Activated T-cell treated with anti-CD3 and anti-CD28 coated beads, Interleukin-2, amount 50 U/mL, for 24 hours (primary cell): ENCODE measurements around the gene SNAP25.

ENCODE experiments used
- DNase-seq: peaks from one replicate; pipeline ENCODE4 v3.0.0-alpha.2; 2020
- H3K27ac Mint-ChIP-seq: 2 replicates; pipeline ENCODE4 v1.8.0; 2020; ENCODE audit warnings: mild to moderate bottlenecking, mixed read lengths
- H3K27me3 Mint-ChIP-seq: 2 replicates; pipeline ENCODE4 v1.8.0; 2020; ENCODE audit warnings: mixed read lengths
- H3K36me3 Mint-ChIP-seq: 2 replicates; pipeline ENCODE4 v1.8.0; 2020; ENCODE audit warnings: low read depth, mixed read lengths
- H3K4me1 Mint-ChIP-seq: 2 replicates; pipeline ENCODE4 v1.8.0; 2020; ENCODE audit warnings: low read depth, mixed read lengths
- H3K4me3 Mint-ChIP-seq: 2 replicates; pipeline ENCODE4 v1.8.0; 2020; ENCODE audit warnings: mild to moderate bottlenecking, moderate library complexity, mixed read lengths
- H3K9me3 Mint-ChIP-seq: 2 replicates; pipeline ENCODE4 v1.8.0; 2020; ENCODE audit warnings: mixed read lengths

Gene SNAP25

DNA sequence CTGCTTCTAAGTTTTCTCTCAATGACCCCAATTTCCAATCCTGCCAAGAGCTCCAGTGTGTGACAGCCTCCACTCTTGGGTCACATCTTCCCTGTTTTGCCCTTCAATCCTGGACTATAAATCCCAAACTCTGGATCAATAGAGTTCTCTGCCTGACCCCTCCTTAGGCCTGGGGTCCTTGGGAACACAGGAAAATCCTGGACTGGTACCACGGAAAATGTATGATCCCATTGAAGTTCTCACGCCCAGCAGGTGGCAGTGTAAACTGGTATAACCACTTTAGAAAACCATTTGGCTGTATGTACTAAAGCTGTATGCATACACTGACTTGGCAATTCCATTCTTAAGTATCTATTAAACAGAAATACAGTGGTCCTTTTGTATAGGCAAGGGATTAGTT lies 98.0 kb downstream of the SNAP25 start:
- peaks cover 40% of the 10 kb centered on the region for H3K27me3 Mint-ChIP-seq
- H3K4me1 Mint-ChIP-seq: peaks cover 3% of the 10 kb centered on the region
- DNase-seq: no peak
- H3K4me3 Mint-ChIP-seq: no peak overlapping the region
- no peaks in the 10 kb centered on the region for H3K36me3 Mint-ChIP-seq
- H3K9me3 Mint-ChIP-seq: no peaks in the 10 kb centered on the region
- no peak overlapping the region for H3K27ac Mint-ChIP-seq

GRCh38 chr20:10318291-10319024 lies 99.8 kb downstream of the SNAP25 start:
- peaks cover 3% of the 10 kb centered on the region for H3K4me1 Mint-ChIP-seq
- H3K36me3 Mint-ChIP-seq: no peaks in the 10 kb centered on the region
- H3K9me3 Mint-ChIP-seq: no peaks in the 10 kb centered on the region
- H3K4me3 Mint-ChIP-seq: no peak overlapping the region
- H3K27ac Mint-ChIP-seq: no peak overlapping the region
- H3K27me3 Mint-ChIP-seq: peaks cover 35% of the 10 kb centered on the region
- DNase-seq: no peak

- Mint-ChIP-seq H3K27ac (no peak overlapping the region), H3K27me3 (peaks cover 28% of the 10 kb centered on the region), H3K4me1 (peaks cover 3% of the 10 kb centered on the region), H3K9me3 (no peaks in the 10 kb centered on the region), H3K4me3 (no peak overlapping the region), H3K36me3 (no peaks in the 10 kb centered on the region)
- no peak for DNase-seq
These were observed 101.2 kb downstream of the SNAP25 start for GRCh38 chr20:10319855-10320254.

- Mint-ChIP-seq H3K9me3 (no peaks in the 10 kb centered on the region), H3K36me3 (no peaks in the 10 kb centered on the region), H3K27me3 (peaks cover 20% of the 10 kb centered on the region), H3K4me3 (no peak overlapping the region), H3K4me1 (peaks cover 3% of the 10 kb centered on the region), H3K27ac (no peak overlapping the region)
- DNase-seq: no peak
These were observed 102.6 kb downstream of the SNAP25 start for GRCh38 chr20:10321138-10321717.

GRCh38 chr20:10322073-10323012 lies 103.7 kb downstream of the SNAP25 start:
- Mint-ChIP-seq H3K36me3 (no peaks in the 10 kb centered on the region), H3K9me3 (no peaks in the 10 kb centered on the region), H3K27me3 (peaks cover 17% of the 10 kb centered on the region), H3K4me1 (peaks cover 3% of the 10 kb centered on the region), H3K4me3 (no peak overlapping the region), H3K27ac (no peak overlapping the region)
- DNase-seq: no peak

GRCh38 chr20:10323729-10324128 lies 105.1 kb downstream of the SNAP25 start:
- H3K36me3 Mint-ChIP-seq: no peaks in the 10 kb centered on the region
- DNase-seq: no peak
- H3K4me1 Mint-ChIP-seq: peaks cover 3% of the 10 kb centered on the region
- H3K9me3 Mint-ChIP-seq: no peaks in the 10 kb centered on the region
- peaks cover 14% of the 10 kb centered on the region for H3K27me3 Mint-ChIP-seq
- H3K27ac Mint-ChIP-seq: no peak overlapping the region
- no peak overlapping the region for H3K4me3 Mint-ChIP-seq

DNA sequence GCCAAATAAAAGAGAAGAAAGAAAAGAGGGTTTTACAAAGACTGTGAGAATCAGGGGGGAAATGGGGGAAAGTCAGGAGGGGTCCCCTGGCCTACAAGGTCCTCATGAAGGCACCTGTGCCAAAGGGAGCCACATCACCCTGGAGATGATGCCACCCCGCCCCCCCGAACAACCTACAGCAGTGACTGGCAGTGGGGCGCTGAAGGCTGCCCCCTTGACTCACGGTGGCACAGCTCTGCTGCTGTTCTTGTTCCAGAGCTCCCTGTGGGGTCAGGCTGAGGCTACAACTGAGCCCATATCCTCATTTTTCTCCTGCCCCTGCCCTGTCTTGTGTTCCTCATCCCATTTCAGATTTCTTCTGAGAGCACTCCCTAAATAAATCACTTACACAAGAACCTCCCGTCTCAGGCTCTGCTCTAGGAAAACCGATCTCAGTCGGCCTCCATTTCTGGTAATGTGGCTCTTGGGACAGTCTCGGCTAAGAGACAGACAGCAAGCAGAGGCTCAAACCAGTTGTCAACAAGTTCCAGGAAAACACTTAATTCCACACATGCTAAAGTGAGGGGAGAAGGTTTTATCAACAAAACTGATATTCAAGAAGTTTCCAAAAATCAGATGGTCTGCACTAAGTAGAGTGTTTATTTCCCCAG lies 105.7 kb downstream of the SNAP25 start:
- peaks cover 3% of the 10 kb centered on the region for H3K4me1 Mint-ChIP-seq
- H3K9me3 Mint-ChIP-seq: no peaks in the 10 kb centered on the region
- H3K27me3 Mint-ChIP-seq: peaks cover 13% of the 10 kb centered on the region
- no peak overlapping the region for H3K27ac Mint-ChIP-seq
- DNase-seq: no peak
- no peaks in the 10 kb centered on the region for H3K36me3 Mint-ChIP-seq
- H3K4me3 Mint-ChIP-seq: no peak overlapping the region

DNA sequence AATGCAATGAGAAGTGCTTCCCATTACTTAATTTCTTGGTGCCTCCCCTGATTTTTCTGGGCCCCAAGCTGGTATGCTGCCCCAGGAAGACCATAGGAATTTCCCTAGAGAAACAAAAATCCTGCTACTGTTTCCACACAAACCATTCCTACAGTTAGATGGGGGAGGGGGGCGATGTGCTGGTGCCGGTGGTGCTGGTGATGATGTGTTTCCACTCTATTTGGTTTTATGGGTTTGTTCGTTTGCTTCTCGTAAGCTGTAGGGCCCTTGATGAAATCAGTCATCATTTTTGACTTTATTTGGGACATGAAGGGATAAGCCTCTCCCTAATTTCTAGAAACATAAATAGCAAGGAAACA lies 110.2 kb downstream of the SNAP25 start:
- H3K27me3 Mint-ChIP-seq: peaks cover 7% of the 10 kb centered on the region
- no peaks in the 10 kb centered on the region for H3K4me1 Mint-ChIP-seq
- DNase-seq: no peak
- H3K9me3 Mint-ChIP-seq: no peaks in the 10 kb centered on the region
- no peak overlapping the region for H3K4me3 Mint-ChIP-seq
- no peaks in the 10 kb centered on the region for H3K36me3 Mint-ChIP-seq
- H3K27ac Mint-ChIP-seq: no peak overlapping the region

GRCh38 chr20:10329387-10330005 lies 110.9 kb downstream of the SNAP25 start:
- no peaks in the 10 kb centered on the region for H3K4me1 Mint-ChIP-seq
- no peak for DNase-seq
- peaks cover 6% of the 10 kb centered on the region for H3K27me3 Mint-ChIP-seq

DNA sequence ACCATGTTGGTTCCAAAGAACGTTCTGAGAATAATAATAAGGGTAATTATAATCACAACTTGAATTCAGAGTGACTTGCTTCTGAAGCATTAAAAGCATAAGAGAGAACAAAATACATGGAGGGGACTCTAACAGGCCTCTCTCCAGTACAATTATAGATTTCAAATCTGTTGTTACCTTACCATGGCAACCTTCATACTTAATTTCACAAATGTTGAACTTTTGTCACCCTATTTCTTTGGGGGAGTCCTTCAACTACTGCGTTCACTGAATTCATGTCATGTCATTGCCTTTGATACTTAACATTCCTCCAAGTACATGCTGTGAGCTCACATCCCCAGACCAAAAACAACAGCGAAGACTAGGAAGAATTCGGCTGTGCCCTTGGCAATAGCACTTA lies 111.4 kb downstream of the SNAP25 start:
- H3K27ac Mint-ChIP-seq: no peak overlapping the region
- H3K9me3 Mint-ChIP-seq: no peaks in the 10 kb centered on the region
- H3K36me3 Mint-ChIP-seq: no peaks in the 10 kb centered on the region
- no peak for DNase-seq
- H3K4me3 Mint-ChIP-seq: no peak overlapping the region
- no peaks in the 10 kb centered on the region for H3K4me1 Mint-ChIP-seq
- peaks cover 10% of the 10 kb centered on the region for H3K27me3 Mint-ChIP-seq

More at GRCh38 chr20:10329387-10330005, 110.9 kb downstream of the SNAP25 start:
- H3K9me3 Mint-ChIP-seq: no peaks in the 10 kb centered on the region
- no peak overlapping the region for H3K27ac Mint-ChIP-seq
- H3K4me3 Mint-ChIP-seq: no peak overlapping the region
- H3K36me3 Mint-ChIP-seq: no peaks in the 10 kb centered on the region

DNA sequence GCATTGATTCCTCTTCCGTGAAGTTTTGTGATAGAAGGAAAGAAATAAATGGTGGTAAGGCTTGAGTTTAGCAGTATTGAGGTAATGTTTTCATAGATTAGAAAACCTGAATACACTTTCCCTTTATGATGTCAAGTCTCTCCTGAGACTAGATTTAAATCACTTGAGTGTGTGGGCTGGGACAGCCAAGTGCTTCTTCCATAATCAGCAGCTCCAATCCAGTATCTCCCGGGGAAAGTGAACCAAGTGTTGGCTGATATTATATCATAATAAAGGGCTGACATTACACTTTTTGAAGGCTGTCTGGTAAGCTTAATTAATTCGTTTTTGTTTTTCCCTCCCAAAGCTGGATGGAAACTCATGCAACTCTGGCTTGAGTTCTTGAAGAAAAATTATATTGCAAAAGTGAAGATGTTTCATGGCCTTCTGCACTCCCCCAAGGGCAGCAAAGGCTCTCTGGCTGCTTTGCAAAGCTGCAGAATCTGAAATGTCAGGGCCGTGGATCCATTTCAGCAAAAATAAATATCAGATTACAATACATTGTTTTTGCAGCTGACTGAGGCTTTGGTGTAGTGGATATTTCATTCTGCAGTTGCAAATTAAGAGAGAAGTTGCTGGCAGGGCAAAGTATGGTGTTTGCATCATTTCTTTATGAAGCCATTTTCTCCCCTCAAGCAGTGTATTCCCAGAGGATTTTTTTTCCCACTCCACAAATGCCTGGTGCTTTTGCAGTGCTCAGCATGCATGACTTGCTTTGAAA lies 114.2 kb downstream of the SNAP25 start:
- no peak overlapping the region for H3K27ac Mint-ChIP-seq
- no peaks in the 10 kb centered on the region for H3K9me3 Mint-ChIP-seq
- no peak overlapping the region for H3K4me3 Mint-ChIP-seq
- DNase-seq: no peak
- peaks cover 10% of the 10 kb centered on the region for H3K27me3 Mint-ChIP-seq
- no peaks in the 10 kb centered on the region for H3K36me3 Mint-ChIP-seq
- peaks cover 3% of the 10 kb centered on the region for H3K4me1 Mint-ChIP-seq

DNA sequence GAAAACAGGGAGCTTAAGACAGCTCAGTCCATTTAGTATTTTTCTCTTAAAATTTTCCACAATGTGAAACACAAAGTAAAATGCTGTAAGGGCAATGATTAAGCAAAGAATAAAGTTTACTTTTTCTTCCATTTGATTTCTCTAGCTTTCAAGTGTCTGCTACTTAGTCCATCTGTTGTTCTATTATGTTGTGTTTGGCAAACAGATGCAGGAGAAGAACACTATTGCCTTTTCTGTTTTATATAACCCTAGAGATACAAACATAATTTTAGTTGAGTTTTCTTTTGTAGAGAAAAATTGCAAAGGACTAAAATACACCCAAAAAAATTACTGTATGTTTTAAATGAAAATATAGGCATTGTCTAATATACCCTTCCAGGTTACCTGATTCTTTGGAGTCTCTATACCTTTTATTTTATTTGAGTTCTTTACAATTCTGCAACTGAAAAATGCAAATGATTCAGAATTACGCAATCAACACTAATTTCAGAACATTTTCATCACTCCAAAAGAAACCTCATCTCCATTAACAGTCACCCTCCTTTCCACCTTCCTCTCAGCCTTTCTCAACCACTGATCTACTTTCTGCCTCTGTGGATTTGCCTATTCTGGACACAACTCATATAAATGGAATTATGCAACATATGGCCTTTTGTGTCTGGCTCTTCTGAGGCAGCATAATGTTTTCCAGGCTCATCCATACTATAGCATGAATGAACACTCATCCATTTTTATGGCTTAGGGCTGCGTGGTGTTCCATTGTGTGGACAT lies 118.5 kb downstream of the SNAP25 start:
- Mint-ChIP-seq H3K4me1 (peaks cover 5% of the 10 kb centered on the region), H3K36me3 (no peaks in the 10 kb centered on the region), H3K27ac (no peak overlapping the region), H3K27me3 (peaks cover 17% of the 10 kb centered on the region), H3K9me3 (no peaks in the 10 kb centered on the region), H3K4me3 (no peak overlapping the region)
- no peak for DNase-seq
